BE2C (cell line): ENCODE data around the gene KIAA1210.

ENCODE experiments used
- DNase-seq: peaks from one replicate; pipeline ENCODE4 v3.0.0-alpha.2; 2020
- H3K27me3 ChIP-seq: fragments of 250-450 bp; sonication (Bioruptor Pico); 2 replicates; pipeline ENCODE4 v1.5.1; 2020; ENCODE audit warnings: mild to moderate bottlenecking
- H3K36me3 ChIP-seq: fragments of 250-450 bp; sonication (Bioruptor Pico); 2 replicates; pipeline ENCODE4 v1.5.1; 2020; ENCODE audit warnings: mild to moderate bottlenecking
- H3K4me1 ChIP-seq: fragments of 250-450 bp; sonication (Bioruptor Pico); 2 replicates; pipeline ENCODE4 v1.5.1; 2020
- H3K4me3 ChIP-seq: 2 replicates; pipeline ENCODE4 v1.5.1; 2011; ENCODE audit warnings: low read depth, low read length
- H3K9me3 ChIP-seq: fragments of 250-450 bp; sonication (Bioruptor Pico); 2 replicates; pipeline ENCODE4 v1.5.1; 2020
- TF ChIP-seq, protein P1 (sequence below): IDR thresholded peaks from 2 replicates; pipeline ENCODE4 v1.5.1; 2012; ENCODE audit warnings: mild to moderate bottlenecking, low read depth, low read length

KIAA1210 gene

DNA sequence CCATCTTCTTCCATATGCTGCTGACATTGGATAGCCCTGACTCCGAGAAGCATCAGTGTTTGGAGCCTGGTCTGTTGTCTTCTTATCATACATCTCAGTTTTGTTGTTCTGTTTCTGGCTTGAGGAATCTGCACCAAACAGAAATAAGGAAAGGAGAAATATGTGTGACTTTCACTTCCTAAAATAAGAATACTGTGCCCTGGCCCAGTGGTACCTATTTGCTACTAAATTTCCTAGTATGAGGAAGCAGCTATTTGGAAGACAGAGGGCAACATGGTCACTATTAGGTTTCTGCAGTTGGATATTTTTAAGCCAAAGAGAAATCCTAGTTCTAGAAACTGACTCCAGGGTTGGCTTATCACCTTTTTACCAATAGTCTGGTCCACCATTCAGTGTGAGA, 38.0 kb downstream of the KIAA1210 start:
- H3K36me3 ChIP-seq, result no peaks in the 10 kb centered on the region
- H3K4me3 ChIP-seq, result no peak overlapping the region
- H3K4me1 ChIP-seq, result no peaks in the 10 kb centered on the region
- no peaks in the 10 kb centered on the region for H3K9me3 ChIP-seq
- no peaks in the 10 kb centered on the region for H3K27me3 ChIP-seq
- DNase-seq, result no peak
- TF ChIP-seq, protein P1, sequence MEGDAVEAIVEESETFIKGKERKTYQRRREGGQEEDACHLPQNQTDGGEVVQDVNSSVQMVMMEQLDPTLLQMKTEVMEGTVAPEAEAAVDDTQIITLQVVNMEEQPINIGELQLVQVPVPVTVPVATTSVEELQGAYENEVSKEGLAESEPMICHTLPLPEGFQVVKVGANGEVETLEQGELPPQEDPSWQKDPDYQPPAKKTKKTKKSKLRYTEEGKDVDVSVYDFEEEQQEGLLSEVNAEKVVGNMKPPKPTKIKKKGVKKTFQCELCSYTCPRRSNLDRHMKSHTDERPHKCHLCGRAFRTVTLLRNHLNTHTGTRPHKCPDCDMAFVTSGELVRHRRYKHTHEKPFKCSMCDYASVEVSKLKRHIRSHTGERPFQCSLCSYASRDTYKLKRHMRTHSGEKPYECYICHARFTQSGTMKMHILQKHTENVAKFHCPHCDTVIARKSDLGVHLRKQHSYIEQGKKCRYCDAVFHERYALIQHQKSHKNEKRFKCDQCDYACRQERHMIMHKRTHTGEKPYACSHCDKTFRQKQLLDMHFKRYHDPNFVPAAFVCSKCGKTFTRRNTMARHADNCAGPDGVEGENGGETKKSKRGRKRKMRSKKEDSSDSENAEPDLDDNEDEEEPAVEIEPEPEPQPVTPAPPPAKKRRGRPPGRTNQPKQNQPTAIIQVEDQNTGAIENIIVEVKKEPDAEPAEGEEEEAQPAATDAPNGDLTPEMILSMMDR, result no peak

DNA sequence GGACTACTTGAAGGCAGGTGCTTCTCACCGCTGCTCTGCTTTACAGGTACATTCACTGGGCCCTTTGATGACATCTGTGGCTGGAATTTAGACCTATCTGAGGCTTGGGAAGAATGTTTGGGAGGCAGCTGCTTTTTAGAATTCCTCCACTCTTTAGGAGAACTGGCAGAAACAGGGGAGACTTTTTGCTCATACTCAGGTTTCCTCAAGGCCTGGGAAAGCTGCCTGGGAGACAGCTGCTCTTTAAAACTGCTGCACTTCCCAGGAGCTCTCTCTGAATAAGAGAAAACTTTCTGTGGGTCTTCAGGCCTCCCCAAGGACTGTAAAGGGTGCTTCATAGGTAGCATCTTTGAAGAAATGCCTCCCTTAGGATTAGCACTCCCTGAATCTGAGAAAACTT, 40.5 kb downstream of the KIAA1210 start:
- no peak for DNase-seq
- H3K27me3 ChIP-seq, result no peaks in the 10 kb centered on the region
- TF ChIP-seq, protein P1, result no peak
- H3K9me3 ChIP-seq, result no peaks in the 10 kb centered on the region
- H3K4me1 ChIP-seq, result no peaks in the 10 kb centered on the region
- H3K36me3 ChIP-seq, result no peaks in the 10 kb centered on the region
- no peak overlapping the region for H3K4me3 ChIP-seq

DNA sequence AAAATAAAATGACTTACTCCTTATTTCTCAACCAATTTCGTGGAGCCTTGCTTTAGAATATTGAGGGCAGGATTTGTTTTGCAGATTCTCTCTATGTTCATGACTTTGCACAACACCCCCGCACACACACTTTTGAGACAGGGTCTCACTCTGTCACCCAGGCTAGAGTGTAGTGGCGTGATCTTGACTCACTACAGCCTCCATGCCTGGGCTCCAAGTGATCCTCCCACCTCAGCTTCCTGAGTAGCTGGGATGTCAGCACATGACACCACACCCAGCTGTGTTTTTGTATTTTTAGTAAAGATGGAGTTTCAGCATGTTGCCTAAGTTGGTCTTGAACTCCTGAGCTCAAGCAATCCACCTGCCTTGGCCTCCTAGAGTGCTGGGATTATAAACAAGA, 42.8 kb downstream of the KIAA1210 start:
- Histone ChIP-seq H3K27me3 (no peaks in the 10 kb centered on the region), H3K4me1 (no peaks in the 10 kb centered on the region), H3K36me3 (no peaks in the 10 kb centered on the region), H3K9me3 (no peaks in the 10 kb centered on the region), H3K4me3 (no peak overlapping the region)
- TF ChIP-seq, protein P1, result no peak
- DNase-seq, result no peak

DNA sequence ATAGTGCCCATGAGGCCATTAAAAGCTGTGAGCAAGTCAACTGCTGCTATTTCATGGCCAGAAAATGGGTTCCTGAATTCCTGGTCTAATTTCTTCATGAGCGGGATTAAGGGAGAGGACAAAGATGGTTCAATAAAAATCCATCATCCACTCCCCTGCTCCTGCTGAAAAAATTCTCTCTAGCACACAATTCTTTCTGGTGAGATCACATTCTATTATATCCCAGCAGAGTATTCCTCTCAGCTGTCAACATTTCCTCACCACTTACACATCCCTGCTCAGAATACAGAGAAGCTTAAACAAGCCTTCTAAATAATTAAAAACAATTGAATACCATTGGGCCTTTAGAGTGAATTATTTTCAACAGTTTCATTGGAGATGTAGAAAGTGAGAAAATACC, 45.3 kb downstream of the KIAA1210 start:
- H3K4me3 ChIP-seq, result no peak overlapping the region
- no peaks in the 10 kb centered on the region for H3K9me3 ChIP-seq
- DNase-seq, result no peak
- no peaks in the 10 kb centered on the region for H3K36me3 ChIP-seq
- H3K27me3 ChIP-seq, result no peaks in the 10 kb centered on the region
- TF ChIP-seq, protein P1, result no peak
- H3K4me1 ChIP-seq, result no peaks in the 10 kb centered on the region

DNA sequence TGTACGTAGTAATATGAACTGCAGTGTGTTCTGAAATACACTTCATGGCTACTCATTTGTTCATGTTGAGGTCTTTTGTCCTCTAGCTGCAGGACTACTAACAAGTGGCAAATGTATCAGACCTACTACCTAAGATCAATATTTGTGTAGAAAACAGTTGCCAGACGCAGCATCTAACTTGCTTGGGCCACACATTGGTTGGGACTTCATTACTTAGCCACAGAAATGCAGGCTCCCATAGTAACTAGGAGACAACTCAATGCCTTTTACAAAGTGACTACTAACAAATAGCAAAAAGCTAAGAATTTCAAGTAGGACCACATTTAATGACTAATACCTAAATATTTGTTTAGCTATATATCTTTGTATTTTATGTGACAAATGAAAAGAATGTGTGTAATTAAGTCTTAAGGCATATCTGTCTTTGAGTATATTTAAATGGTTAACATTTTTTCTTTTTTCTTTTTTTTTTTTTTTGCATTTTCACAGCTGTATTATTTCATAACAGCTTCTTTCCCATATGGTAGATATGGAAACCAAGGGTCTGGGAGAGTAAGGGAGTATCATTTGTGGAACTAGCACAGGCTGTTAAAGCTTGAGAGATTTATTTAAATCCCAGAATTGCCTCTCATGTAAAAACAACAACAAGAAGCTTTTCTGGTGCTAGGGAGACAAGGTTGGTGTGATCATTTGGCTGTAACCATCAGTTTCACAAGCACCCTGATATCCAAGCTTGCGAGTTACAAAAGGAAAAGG, 52.2 kb downstream of the KIAA1210 start:
- no peaks in the 10 kb centered on the region for H3K27me3 ChIP-seq
- H3K9me3 ChIP-seq, result no peaks in the 10 kb centered on the region
- DNase-seq, result no peak
- no peak overlapping the region for H3K4me3 ChIP-seq
- TF ChIP-seq, protein P1, result no peak
- no peaks in the 10 kb centered on the region for H3K4me1 ChIP-seq
- no peaks in the 10 kb centered on the region for H3K36me3 ChIP-seq

DNA sequence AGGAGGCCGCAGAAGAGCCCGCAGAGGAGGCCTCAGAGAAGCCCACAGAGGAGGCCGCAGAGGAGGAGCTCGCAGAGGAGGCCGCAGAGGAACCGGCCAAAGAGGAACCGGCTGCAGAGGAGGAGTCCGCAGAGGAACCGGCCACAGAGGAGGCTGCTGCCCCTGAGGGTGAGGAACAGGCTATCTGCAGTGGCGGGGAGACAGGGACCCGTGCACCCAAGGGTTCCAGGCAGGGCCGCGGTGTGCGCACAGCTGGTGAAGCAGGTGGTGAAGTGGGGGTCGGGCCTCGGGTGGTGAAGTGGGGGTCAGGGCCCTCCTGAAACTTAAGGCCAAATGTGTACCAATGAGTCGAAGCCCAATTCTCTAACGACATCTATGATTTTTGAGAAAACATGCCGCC, 53.7 kb downstream of the KIAA1210 start:
- TF ChIP-seq, protein P1, result no peak
- Histone ChIP-seq H3K4me3 (no peak overlapping the region), H3K9me3 (no peaks in the 10 kb centered on the region)

More for the DNA sequence above, 53.7 kb downstream of the KIAA1210 start:
- H3K36me3 ChIP-seq, result no peaks in the 10 kb centered on the region
- H3K4me1 ChIP-seq, result no peaks in the 10 kb centered on the region
- DNase-seq, result no peak
- no peaks in the 10 kb centered on the region for H3K27me3 ChIP-seq
